IPS DF 6.9 (cell line): ENCODE measurements around the gene CMBL.
A peak's percentile ranks its signal among the peaks of the same experiment; 100 is the strongest.

Experiments
- DNase-seq: peaks from one replicate; pipeline ENCODE4 v3.0.0-alpha.2; 2013; ENCODE audit warnings: low read depth, low spot score
- H3K27ac ChIP-seq: one replicate; pipeline ENCODE4 v1.5.1; 2013; ENCODE audit warnings: low read length, control low read depth
- H3K27me3 ChIP-seq: 2 replicates; pipeline ENCODE4 v1.6.1; 2013; ENCODE audit warnings: mild to moderate bottlenecking, low read length; ENCODE audit not compliant: control insufficient read depth, insufficient read depth
- H3K36me3 ChIP-seq: 2 replicates; pipeline ENCODE4 v1.6.1; 2013; ENCODE audit warnings: low read length; ENCODE audit not compliant: control insufficient read depth, insufficient read depth
- H3K4me1 ChIP-seq: 2 replicates; pipeline ENCODE4 v1.6.1; 2013; ENCODE audit warnings: low read length; ENCODE audit not compliant: control insufficient read depth, insufficient read depth
- H3K4me3 ChIP-seq: 2 replicates; pipeline ENCODE4 v1.5.1; 2013; ENCODE audit warnings: mild to moderate bottlenecking, low read length
- H3K9me3 ChIP-seq: 2 replicates; pipeline ENCODE4 v1.6.1; 2013; ENCODE audit warnings: low read length, inconsistent platforms; ENCODE audit not compliant: control insufficient read depth, insufficient read depth
- WGBS: extraction: QIAGEN DNeasy Blood & Tissue Kit; methylation state at CpG from one replicate; pipeline ENCODE4 v1.1.7; 2013; ENCODE audit warnings: mixed read lengths, missing lambda C conversion rate; ENCODE audit not compliant: insufficient read length, insufficient coverage; 5-methylcytosine and 5-hydroxymethylcytosine counted together

CMBL gene

DNA sequence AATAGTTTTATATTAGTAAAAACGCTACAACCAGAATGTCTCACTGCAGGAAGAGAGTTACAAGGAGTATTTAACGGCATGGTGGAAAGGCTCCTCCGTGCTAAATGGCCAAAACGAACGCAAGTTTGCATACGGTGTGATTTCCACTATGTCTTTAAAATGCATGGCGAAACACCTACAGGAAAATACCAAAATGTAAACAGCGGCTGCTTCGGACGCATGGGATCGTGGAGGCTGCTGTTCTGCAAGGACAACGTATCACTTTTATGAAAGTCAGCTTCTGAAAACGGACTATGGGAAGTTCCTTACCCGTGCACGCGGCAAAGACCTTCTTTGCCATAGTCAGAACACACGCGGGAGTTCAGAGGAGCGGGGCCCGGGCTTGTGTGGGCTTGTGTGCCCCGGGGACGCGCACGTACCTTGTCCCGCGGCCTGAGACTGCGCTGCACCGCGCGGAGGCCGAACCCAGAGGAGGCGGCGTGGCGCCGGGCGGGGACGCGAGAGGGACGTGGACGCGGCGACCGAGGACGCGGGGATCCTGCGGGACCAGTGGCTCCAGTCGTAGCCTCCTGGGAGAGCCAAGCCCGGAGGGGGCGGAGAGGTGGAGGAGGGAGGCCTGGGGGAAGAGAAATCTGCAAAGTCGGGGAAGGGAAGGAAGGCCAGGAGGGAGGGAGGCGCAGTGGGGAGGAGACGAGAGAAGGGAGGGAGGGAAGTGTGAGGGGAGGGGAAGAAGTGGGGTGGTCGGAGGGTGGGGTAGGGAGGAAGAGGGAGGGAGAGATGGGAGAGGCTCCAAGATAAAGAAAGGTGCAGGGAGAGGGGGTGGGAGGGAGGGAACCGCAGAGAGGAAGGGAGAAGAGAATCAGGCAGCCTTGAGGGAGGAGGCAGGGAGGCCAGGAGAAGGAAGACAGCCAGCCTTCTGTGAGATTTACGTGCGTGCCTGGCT lies at the start of gene CMBL:
TSS of gene CMBL (minus strand) at position 697 of the 943 bp plus-strand sequence. CDS start 17,140 bp downstream, outside the sequence.
- 0 out of 2 replicates have a peak, but pooled peaks cover 1% of the 10 kb centered on the region for H3K4me1 ChIP-seq
- no peaks in the 10 kb centered on the region for H3K36me3 ChIP-seq
- peak within 1 kb of the TSS; percentile 79 for H3K4me3 ChIP-seq
- no peak for DNase-seq
- H3K9me3 ChIP-seq = no peaks in the 10 kb centered on the region
- H3K27ac ChIP-seq = no peak within 1 kb of the TSS
- no CpG with 5 or more reads among the region's 56 CpGs for WGBS
- H3K27me3 ChIP-seq = no peaks in the 10 kb centered on the region

DNA sequence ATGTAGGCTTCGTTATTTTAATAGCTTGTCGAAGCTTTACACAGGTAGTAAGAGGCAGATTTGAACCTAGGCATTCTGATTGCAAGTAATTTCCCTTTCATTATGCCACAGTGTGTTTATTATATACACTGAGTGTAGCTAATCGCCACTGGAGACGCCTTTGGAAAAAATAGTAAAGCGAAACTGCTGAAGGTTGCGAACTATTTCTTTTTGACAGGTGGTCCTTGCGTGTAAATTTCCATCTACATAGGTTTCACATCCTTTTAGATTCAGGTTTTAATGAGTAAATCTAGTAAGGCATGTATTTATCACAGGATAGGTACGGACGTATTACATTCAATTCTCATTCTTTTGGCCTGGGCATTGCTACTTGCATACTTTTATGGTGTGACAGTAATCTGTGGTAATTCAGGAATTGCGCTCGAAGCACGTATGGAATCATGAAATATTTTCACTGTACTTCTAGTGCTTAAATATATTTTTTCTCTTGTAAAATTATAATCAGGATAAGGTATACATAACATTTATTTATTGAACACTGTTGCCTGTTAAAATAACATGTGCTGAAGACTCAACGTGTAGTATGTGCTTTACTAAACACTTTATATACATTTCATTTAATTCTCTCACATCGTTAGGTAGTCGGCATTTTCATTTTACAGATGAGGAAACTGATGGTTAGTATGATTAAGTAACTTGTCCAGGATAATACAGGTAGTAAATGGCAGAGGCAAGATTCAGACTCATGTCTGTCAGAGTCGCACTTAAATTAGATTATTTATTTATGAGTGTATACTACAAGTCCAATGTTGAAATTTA lies 47.6 kb upstream of the CMBL start:
- Histone ChIP-seq H3K36me3 (no peaks in the 10 kb centered on the region), H3K4me3 (no peak overlapping the region; the same call in 1 of the 2 replicates), H3K9me3 (no peaks in the 10 kb centered on the region), H3K27ac (no peak overlapping the region), H3K4me1 (peaks cover 4% of the 10 kb centered on the region), H3K27me3 (no peaks in the 10 kb centered on the region)
- DNase-seq = no peak
- WGBS = no CpG with 5 or more reads among the region's 16 CpGs

DNA sequence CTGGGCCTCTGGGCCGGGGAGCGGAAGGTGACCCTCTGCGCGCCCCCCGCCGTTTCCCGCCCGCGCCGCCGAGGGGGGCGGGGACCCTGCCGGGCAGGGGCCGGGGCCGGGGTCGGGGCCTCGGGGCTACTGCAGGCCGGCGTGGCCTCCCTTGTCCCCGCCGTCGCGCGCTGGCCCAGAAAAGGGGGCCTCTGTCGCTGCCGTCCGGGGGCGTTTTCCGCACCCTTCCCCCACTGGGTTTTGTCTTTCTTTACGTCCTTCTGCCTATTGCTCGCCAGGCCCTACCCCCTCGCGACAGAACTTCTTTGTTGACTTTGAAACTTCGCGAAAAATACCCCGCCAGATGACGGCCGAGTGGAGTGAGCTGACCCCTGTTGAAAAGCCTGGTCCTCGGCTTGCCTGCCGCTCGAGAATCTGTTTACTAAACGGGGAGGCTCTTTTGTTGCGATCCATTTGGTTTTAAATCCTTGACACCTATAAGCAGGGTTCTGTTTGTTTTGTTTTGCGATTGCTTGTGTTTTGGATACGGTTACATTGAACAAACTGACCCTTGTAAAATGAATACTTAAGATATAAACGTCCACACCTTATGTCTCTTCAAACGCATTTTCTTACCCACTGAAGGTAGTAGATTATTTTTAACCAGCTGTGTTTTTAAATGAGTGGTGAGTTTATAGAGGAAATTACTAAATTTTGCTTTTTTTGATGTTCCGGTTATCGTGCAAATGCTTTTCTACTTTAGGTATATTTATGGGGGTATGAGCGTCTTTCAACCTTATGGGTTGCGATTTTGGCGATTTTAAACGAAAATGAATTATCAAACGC lies 46.6 kb upstream of the CMBL start:
- WGBS = no CpG with 5 or more reads among the region's 54 CpGs
- Histone ChIP-seq H3K36me3 (no peaks in the 10 kb centered on the region), H3K27me3 (no peaks in the 10 kb centered on the region), H3K9me3 (no peaks in the 10 kb centered on the region), H3K4me1 (peaks cover 4% of the 10 kb centered on the region), H3K4me3 (peak overlapping the region; percentile 67; the same call in 1 of the 2 replicates), H3K27ac (no peak overlapping the region)
- DNase-seq = no peak

DNA sequence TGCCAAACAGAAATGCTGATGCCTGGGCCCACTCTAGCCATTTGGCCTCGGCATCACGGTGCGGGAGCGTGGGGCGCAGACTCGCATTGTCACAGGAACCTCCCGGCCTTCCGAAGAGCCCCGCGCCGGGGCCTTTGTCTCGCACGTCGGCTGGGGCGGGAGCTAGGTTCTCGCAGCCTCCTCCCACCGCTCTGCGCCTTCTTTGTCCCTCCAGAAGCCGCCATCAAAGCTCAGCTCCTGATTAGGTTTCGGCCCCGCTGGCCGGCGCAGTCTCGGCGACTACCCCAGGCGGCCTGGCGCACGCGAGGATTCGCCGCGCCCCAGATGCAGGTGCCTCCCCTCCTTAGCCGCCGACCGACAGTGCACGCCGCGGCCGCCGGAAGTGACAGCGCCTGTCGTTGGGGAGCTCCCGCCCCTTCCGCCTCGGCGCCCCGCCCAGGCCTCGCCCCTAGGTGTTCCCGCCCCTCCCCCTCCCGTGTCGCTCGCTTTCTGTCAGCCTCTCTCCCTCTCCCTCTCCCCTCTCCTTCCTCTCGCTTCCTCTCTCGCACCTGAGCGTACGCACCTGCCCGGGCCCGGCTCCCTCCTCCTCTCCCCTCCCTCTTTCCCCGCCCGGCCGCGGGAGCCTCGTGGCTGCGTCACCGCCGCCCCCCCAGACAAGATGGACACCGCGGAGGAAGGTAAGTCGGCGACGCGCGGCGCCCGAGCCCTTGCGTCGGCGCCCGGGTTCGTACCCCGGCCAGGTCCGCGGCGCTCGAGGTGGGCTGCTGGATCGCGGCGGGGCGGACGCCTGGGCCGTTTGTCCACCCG lies 45.7 kb upstream of the CMBL start, which contains the start of gene MARCHF6:
TSS of gene MARCHF6 (plus strand) at position 455 of the 807 bp plus-strand sequence. CDS start at position 659, 204 bp downstream.
- no CpG with 5 or more reads among the region's 92 CpGs for WGBS
- Histone ChIP-seq H3K9me3 (no peaks in the 10 kb centered on the region), H3K36me3 (no peaks in the 10 kb centered on the region), H3K27ac (no peak within 1 kb of the TSS), H3K27me3 (no peaks in the 10 kb centered on the region), H3K4me3 (peak within 1 kb of the TSS; percentile 67), H3K4me1 (peaks cover 4% of the 10 kb centered on the region)
- peak; percentile 84 for DNase-seq

DNA sequence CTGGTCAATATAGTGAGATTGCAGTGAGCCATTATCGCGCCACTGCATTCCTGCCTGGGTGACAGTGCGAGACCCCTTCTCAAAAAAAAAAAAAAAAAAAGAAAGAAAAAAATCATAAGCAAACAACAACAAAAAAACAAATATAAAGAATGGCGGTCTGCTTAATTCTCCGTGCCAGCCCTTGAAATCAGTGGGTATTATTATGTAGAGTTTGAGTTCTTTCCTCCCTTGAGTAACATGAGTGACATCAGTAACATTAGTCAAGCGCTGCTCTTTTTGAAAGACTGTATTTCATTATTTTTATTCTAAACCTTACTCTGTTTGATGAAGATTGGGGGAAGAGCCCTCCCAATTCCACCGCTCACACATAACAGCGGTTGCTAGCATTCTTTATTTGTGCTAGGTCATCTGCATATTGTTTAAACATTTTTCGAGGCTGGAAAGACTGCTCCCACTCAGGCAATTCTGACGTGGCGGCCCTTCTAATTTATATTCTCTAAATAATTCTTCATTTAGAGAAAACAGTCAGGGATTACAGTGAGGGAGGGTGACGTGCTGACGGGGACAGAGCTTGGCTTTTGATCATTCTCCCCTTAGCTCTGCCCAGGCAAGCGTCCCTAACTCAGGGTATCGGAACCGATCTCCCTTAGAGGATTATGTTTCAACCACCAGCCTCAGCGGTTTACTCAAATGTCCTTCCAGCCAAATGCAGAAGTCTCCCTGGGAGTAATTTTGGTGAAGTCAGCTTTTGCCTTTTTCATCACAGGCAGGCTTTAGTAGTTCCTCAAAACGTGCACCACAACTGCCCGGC lies 44.9 kb upstream of the CMBL start:
- Histone ChIP-seq H3K4me3 (peak overlapping the region; percentile 67), H3K36me3 (no peaks in the 10 kb centered on the region), H3K27me3 (no peaks in the 10 kb centered on the region), H3K27ac (no peak overlapping the region), H3K9me3 (no peaks in the 10 kb centered on the region), H3K4me1 (peaks cover 2% of the 10 kb centered on the region)
- WGBS = no CpG with 5 or more reads among the region's 19 CpGs
- DNase-seq = no peak

DNA sequence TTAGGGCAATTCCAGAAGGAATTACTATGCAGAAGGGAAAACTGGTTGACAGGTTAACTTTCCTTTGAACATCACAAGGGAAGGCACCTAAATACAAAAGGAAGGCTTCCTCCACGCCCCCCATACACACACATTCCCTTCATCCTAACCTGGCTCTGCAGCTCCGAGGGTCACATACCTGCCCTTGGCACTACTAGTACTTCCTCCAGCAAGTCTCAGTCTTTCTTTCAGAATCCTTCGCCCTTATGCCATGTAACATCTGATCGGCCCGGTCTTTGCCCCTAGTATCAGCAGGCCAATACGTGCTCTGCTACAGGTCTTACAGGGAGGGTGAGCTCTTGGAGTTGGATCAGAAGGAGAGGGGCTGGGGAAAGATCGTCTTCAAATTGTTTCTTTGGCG lies 44.2 kb upstream of the CMBL start:
- DNase-seq = no peak
- H3K27me3 ChIP-seq = no peaks in the 10 kb centered on the region
- no peak overlapping the region for H3K27ac ChIP-seq
- no CpG with 5 or more reads among the region's 8 CpGs for WGBS
- H3K9me3 ChIP-seq = no peaks in the 10 kb centered on the region
- no peak overlapping the region for H3K4me3 ChIP-seq
- peaks cover 2% of the 10 kb centered on the region for H3K4me1 ChIP-seq
- no peaks in the 10 kb centered on the region for H3K36me3 ChIP-seq

DNA sequence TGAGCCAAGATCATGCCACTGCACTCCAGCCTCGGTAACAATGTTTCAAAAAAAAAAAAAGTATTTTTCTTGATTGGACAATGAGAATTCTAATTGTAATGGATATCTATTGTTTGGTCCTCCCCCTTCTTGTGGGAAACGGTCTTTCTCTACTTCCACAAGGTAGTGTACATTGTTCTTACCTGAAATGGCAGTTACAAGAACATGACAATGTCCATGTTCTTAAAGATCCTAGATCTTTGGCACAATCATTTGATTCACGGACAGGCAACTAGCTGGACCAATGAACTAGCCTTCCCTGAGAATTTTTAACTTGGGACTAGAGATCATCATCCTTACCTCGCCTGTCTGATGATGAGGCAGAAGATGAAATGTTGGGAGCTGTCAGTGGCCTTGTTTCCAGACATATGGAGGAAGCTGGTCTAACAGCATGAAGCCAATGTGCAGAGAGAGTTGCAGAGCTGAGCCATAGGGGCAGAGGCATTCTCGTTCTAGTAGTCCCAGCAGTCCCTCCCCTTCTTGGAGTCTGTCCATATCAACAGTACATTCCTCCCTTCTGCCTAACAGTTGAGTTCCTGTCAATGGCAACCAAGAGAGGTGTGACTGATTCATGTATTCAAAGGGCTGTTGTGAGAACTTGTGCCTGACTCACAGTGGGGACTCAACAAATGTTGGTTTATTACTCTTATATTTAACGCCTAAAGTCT lies 43.6 kb upstream of the CMBL start:
- no peak for DNase-seq
- WGBS = no CpG with 5 or more reads among the region's 6 CpGs

DNA sequence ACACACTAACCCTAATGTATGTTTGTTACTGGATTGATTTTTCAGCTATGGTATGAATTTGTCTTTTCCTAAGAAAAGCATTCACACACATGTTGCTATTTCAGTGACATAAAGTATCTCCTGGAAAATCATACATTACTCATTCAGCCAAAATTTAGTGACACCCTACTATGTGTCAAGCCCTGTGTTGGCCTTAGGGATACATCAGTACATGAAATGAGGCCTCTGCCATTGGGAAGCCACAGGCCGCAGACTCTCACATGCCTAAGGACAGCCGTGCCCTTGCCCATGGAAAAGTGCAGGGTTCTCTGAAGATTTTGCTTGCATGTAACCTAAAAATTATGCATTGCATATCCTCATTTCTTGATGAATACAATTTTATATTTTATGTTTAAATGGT lies 40.6 kb upstream of the CMBL start:
- H3K4me3 ChIP-seq = no peak overlapping the region
- DNase-seq = no peak
- no peaks in the 10 kb centered on the region for H3K9me3 ChIP-seq
- no peaks in the 10 kb centered on the region for H3K36me3 ChIP-seq
- no peak overlapping the region for H3K27ac ChIP-seq
- peaks cover 2% of the 10 kb centered on the region for H3K4me1 ChIP-seq
- H3K27me3 ChIP-seq = no peaks in the 10 kb centered on the region
- WGBS = no CpG with 5 or more reads among the region's 2 CpGs

More for the DNA sequence above, 43.6 kb upstream of the CMBL start:
- Histone ChIP-seq H3K9me3 (no peaks in the 10 kb centered on the region), H3K27ac (no peak overlapping the region), H3K4me1 (peaks cover 2% of the 10 kb centered on the region), H3K4me3 (no peak overlapping the region), H3K27me3 (no peaks in the 10 kb centered on the region), H3K36me3 (no peaks in the 10 kb centered on the region)
